Measurements from ENCODE around the gene EHD2.
"Not testable (repeated sequence)": the region's sequence is repeated elsewhere in the genome, so short reads cannot be mapped to it uniquely, and the experiment has no call there.

The EHD2 gene

DNA sequence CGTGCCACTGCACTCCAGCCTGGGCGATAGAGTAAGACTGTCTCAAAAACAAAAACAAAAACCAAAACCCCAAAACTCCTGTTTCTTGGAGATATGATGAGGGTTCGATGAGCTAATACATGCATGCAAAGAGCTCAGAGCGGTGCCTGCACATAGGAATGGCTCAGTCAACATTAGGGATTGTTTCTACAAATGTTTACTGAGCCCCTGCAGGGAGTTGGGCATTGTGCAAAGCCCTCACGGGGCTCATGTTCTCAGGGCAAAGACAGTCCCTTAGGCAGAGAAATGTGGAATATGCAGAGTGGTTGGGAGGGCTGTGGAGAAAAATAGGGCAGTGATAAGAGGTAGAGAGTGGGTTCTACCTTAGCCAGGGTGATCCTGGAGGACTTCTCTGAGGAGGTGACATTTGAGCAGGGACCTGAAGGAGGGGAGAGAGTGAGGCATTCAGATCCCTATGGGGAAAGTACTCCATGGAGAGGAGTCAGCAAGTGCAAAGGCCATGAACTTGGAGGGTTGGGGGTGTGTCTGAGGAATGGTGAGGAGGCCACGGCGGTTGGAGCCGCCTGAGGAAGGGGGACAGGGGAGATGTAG, 1.5 kb upstream of the EHD2 start:
- TF ChIP-seq, protein P1, sequence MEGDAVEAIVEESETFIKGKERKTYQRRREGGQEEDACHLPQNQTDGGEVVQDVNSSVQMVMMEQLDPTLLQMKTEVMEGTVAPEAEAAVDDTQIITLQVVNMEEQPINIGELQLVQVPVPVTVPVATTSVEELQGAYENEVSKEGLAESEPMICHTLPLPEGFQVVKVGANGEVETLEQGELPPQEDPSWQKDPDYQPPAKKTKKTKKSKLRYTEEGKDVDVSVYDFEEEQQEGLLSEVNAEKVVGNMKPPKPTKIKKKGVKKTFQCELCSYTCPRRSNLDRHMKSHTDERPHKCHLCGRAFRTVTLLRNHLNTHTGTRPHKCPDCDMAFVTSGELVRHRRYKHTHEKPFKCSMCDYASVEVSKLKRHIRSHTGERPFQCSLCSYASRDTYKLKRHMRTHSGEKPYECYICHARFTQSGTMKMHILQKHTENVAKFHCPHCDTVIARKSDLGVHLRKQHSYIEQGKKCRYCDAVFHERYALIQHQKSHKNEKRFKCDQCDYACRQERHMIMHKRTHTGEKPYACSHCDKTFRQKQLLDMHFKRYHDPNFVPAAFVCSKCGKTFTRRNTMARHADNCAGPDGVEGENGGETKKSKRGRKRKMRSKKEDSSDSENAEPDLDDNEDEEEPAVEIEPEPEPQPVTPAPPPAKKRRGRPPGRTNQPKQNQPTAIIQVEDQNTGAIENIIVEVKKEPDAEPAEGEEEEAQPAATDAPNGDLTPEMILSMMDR (IDR thresholded peaks at IDR 0.05; ENCODE audit: control insufficient read depth, insufficient read depth, low read depth, low read length, missing control alignments) = no peak
- H3K4me3 ChIP-seq (ENCODE audit: control insufficient read depth, low read depth, low read length) = no peak overlapping the region
- DNase-seq (ENCODE audit: low read depth) = no peak

DNA sequence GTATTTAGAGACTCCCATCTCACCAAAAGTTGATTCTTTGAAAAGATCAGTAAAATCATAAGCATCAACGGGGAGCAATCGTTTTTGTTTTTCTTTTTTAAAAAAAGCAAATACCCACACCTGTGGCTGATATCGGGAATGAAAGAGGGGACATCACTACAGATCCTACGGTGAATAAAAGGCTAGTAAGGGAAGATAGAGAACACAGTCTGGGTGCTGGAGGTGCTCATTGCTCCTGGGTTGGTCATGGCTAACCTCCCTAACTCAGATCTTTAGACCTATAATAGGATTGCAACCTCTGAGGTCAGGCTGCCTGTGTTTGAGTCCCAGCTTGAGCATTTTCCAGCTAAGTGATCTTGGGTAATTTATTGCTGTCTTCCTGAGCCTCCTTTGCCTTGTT, 1.1 kb downstream of the EHD2 start:
- DNase-seq (ENCODE audit: low read depth) = no peak
- peak overlapping the region; percentile 91 for H3K4me3 ChIP-seq (ENCODE audit: control insufficient read depth, low read depth, low read length)
- TF ChIP-seq, protein P1 (IDR thresholded peaks at IDR 0.05; ENCODE audit: control insufficient read depth, insufficient read depth, low read depth, low read length, missing control alignments) = no peak

DNA sequence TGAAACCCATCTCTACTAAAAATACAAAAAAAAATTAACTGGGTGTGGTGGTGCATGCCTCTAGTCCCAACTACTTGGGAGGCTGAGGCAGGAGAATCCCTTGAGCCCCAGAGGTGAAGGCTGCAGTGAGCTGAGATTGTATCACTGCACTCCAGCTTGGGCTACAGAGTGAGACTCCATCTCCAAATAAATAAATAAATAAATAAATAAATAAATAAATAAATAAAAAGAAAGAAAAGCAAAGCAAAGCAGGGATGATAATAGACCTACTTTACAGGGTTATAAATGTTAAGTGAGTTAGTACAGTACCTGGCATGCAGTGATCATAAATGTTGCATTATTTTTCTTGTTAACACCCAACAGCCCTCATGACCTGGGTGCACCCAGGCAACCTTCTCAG, 1.6 kb downstream of the EHD2 start:
- not testable (repeated sequence) for DNase-seq (ENCODE audit: low read depth)
- H3K4me3 ChIP-seq (ENCODE audit: control insufficient read depth, low read depth, low read length) = peak overlapping the region; percentile 91

DNA sequence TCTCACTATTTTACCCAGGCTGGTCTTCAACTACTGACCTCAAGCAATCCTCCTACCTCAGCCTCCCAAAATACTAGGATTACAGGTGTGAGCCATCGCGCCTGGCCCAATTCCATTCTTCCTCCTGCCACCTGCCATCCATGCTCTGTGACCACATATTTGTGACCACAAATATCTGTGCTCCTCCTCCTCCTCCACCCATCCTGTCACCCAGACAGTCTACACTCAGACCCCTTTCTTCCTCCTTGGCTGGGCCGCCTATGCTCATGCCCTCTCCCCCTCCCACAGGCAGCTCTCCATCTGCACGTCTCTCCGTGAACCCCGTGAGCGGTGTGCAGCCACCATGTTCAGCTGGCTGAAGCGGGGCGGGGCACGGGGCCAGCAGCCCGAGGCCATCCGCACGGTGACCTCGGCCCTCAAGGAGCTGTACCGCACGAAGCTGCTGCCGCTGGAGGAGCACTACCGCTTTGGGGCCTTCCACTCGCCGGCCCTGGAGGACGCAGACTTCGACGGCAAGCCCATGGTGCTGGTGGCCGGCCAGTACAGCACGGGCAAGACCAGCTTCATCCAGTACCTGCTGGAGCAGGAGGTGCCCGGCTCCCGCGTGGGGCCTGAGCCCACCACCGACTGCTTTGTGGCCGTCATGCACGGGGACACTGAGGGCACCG, 3.2 kb downstream of the EHD2 start:
- peak overlapping the region; percentile 4 for H3K4me3 ChIP-seq (ENCODE audit: control insufficient read depth, low read depth, low read length)
- TF ChIP-seq, protein P1 (IDR thresholded peaks at IDR 0.05; ENCODE audit: control insufficient read depth, insufficient read depth, low read depth, low read length, missing control alignments) = no peak
- no peak for DNase-seq (ENCODE audit: low read depth)

DNA sequence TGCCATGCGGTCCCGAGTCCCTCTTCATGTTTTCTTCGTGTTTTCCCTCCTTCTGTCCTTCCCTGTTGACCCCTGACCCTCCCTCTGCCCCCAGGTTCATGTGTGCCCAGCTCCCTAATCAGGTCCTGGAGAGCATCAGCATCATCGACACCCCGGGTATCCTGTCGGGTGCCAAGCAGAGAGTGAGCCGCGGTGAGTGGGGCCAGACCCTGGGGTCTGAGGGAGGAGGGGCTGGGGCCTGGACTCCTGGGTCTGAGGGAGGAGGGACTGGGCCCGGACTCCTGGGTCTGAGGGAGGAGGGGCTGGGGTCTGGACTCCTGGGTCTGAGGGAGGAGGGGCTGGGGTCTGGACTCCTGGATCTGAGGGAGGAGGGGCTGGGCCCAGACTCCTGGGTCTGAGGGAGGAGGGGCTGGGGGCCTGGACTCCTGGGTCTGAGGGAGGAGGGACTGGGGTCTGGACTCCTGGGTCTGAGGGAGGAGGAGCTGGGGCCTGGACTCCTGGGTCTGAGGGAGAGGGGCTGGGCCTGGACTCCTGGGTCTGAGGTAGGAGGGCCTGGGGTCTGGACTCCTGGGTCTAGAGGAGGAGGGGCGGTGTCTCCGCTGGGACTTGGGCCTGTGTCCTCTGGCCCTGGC, 5.3 kb downstream of the EHD2 start:
- H3K4me3 ChIP-seq (ENCODE audit: control insufficient read depth, low read depth, low read length) = peak overlapping the region; percentile 32
- DNase-seq (ENCODE audit: low read depth) = not testable (repeated sequence)

DNA sequence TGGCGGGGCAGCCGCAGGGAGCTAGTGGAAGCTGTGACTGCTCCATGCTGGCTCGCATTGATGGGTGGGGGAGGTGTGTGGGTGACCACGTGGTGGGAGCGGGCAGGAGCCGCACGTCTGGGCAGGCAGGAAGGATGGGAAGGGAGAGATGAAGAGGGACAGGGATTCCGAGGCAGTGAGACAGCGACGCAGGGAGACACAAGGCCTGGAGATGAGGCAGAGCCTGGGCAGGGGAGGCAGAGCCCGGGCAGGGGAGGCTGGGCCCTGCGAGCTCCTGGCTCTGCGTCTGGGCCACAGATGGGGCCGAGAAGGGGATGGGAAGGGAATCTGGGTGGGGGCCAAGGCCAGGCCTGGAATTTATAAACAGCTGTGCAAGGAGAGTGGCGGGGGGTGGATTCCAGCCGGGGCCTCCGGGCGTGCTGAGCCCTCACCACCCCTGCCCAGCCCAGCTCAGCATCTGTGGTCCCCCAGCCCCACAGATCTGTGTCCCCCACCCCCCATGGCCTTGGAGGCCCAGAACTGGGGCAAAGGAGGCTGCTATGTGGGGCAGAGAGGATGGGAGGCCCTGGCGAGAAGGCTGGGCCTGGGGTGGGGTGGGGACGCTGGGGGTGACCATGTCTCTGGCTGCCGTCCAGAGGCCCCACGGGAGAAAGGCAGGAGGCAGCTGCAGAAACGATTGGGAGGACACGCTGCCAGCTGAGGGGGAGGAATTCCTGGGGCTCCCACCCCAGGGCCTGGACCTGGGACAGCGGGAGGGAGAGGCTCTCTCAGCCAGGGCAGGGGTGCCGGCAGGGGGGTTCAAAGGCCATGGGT, 6.0 kb downstream of the EHD2 start:
- peak; percentile 95 for DNase-seq (ENCODE audit: low read depth)
- H3K4me3 ChIP-seq (ENCODE audit: control insufficient read depth, low read depth, low read length) = peak overlapping the region; percentile 32
- TF ChIP-seq, protein P1 (IDR thresholded peaks at IDR 0.05; ENCODE audit: control insufficient read depth, insufficient read depth, low read depth, low read length, missing control alignments) = no peak

DNA sequence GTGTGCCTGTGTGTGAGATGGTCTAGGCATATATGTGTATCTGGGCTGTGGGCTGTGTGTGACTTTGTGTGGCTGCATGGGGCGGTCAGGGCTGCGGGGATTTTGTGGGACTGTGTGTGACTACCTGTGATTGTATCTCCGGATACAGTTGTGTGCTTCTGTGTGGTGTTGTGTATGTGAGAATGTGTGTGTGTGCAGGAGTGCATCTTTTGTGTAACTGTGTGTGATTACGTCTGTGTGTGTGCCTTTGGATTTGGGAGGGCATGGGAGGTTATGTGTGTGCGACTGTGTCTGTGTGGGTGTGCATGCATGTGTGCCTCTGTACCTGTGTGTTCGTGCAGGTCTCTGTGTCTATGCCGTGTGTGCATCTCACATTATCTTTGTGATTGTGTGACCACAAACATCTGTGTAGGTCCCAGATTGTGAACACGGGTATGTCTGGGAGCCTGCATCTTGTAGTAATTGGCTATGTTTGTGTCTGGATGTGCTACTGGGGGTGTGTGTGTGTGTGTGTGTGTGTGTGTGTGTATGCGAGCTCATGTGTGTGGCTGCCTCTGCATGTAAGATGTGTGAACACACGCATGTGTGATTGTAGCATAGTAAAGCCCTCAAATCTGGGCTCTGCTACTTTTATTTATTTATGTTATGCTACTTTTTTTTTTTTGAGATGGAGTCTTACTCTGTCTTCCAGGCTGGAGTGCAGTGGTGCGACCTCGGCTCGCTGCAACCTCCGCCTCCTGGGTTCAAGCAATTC, 7.6 kb downstream of the EHD2 start:
- no peak for DNase-seq (ENCODE audit: low read depth)
- no peak overlapping the region for H3K4me3 ChIP-seq (ENCODE audit: control insufficient read depth, low read depth, low read length)
- TF ChIP-seq, protein P1 (IDR thresholded peaks at IDR 0.05; ENCODE audit: control insufficient read depth, insufficient read depth, low read depth, low read length, missing control alignments) = no peak

All from AG09309 (cell line).